ENCODE measurements around the gene LRCH1.
"Not testable (repeated sequence)": the region's sequence is repeated elsewhere in the genome, so short reads cannot be mapped to it uniquely, and the experiment has no call there.

Gene LRCH1, protein sequence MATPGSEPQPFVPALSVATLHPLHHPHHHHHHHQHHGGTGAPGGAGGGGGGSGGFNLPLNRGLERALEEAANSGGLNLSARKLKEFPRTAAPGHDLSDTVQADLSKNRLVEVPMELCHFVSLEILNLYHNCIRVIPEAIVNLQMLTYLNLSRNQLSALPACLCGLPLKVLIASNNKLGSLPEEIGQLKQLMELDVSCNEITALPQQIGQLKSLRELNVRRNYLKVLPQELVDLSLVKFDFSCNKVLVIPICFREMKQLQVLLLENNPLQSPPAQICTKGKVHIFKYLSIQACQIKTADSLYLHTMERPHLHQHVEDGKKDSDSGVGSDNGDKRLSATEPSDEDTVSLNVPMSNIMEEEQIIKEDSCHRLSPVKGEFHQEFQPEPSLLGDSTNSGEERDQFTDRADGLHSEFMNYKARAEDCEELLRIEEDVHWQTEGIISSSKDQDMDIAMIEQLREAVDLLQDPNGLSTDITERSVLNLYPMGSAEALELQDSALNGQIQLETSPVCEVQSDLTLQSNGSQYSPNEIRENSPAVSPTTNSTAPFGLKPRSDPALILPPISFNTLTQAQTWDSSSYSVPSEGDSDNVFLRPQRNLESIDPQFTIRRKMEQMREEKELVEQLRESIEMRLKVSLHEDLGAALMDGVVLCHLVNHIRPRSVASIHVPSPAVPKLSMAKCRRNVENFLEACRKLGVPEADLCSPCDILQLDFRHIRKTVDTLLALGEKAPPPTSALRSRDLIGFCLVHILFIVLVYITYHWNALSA

DNA sequence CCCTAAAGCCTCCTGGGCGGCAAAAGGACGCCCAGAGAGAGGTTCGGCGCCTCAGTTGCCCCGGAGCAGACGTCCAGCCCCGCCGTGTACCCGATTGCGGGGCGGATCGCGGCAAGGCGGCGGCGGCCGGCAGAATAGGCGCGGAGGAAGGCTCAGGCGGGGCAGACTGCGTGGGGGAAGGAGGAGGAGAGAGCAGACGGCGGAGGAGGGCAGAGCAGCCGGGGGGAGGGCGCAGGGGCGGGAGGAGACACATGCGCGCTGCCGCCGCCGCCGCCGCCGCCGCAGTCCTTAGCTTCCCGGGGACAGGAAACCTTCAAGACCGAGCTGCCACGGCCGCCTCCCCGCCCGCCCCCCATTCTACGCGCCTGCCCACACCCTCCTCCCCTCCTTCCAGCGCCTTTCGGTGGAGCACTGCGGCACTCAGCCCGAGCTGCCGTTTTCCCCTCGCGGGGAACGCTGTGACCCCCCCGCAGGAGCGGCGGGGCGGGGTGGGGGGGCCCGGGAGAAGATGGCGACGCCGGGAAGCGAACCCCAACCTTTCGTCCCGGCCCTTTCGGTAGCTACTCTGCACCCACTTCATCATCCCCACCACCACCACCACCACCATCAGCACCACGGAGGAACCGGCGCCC lies at the start of gene LRCH1:
Gene LRCH1, plus strand, starts transcription at position 282 of the 632 bp plus-strand sequence. Its CDS starts 227 bp downstream, at position 509.
- DNase-seq (ENCODE audit: low read depth) = peak; percentile 89
- peak within 1 kb of the TSS; percentile 87 for H3K4me3 ChIP-seq (ENCODE audit: low read depth, low read length)
- TF ChIP-seq, protein P1, sequence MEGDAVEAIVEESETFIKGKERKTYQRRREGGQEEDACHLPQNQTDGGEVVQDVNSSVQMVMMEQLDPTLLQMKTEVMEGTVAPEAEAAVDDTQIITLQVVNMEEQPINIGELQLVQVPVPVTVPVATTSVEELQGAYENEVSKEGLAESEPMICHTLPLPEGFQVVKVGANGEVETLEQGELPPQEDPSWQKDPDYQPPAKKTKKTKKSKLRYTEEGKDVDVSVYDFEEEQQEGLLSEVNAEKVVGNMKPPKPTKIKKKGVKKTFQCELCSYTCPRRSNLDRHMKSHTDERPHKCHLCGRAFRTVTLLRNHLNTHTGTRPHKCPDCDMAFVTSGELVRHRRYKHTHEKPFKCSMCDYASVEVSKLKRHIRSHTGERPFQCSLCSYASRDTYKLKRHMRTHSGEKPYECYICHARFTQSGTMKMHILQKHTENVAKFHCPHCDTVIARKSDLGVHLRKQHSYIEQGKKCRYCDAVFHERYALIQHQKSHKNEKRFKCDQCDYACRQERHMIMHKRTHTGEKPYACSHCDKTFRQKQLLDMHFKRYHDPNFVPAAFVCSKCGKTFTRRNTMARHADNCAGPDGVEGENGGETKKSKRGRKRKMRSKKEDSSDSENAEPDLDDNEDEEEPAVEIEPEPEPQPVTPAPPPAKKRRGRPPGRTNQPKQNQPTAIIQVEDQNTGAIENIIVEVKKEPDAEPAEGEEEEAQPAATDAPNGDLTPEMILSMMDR (conservative IDR thresholded peaks at IDR 0.05; ENCODE audit: low read depth, low read length) = no peak

DNA sequence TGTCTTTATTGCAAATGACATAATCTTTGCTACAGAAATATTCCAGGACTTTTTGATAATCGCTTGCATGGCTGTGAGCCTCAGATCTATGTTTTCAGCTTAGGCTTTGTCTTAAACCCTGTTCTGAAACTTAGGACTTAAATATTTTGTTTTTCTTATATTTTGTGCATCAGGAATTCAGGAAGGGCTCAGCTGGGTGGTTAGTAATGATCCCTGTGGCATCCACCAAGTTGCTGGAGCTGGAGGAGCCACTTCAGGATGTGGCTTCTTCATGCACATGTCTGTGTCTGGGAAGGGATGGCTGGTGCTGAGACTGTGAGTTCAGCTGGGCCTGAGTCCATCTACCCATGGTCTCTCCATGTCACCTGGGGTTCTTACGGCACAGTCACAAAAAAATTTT lies 48.9 kb upstream of the LRCH1 start:
- DNase-seq (ENCODE audit: low read depth) = no peak
- H3K4me3 ChIP-seq (ENCODE audit: low read depth, low read length) = no peak overlapping the region
- TF ChIP-seq, protein P1 (conservative IDR thresholded peaks at IDR 0.05; ENCODE audit: low read depth, low read length) = no peak

DNA sequence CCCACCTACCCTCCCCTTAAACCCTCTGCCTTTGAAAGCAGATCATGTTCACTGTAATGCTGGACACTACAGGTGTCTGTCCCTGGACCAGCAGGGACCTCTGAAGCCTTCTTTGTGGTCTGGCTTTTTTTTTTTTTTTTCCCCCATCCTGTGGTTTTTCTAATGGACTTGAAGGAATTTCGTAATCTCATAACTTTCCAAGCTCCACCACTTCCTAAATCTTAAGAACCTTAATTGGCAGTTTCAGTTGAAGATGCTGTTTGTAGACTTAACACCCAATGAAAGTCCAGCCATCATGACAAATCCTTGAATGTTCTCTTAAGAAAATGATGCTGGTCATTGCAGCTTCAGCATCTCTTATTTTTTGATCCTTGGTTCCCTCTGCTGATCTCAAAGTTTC lies 45.0 kb upstream of the LRCH1 start:
- no peak for DNase-seq (ENCODE audit: low read depth)
- TF ChIP-seq, protein P1 (conservative IDR thresholded peaks at IDR 0.05; ENCODE audit: low read depth, low read length) = no peak
- no peak overlapping the region for H3K4me3 ChIP-seq (ENCODE audit: low read depth, low read length)

DNA sequence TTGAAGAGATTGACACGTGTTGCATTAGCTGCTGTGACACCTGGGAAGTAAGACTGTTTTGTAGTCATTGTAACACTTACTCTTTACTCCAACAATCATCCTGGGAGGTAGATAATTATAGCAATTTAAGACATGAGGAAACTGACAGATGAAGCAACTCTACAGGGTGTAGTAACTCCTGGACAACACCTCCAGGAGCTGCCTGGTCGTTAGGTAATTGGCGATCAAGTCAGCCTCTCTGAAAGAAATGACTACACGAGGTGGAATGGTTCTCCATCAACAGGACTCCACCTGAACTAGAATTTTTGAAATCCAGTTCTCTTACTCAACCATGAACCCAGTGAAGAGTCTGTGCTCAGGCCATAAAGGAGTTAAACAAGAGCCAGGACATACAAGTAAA lies 43.0 kb upstream of the LRCH1 start:
- TF ChIP-seq, protein P1 (conservative IDR thresholded peaks at IDR 0.05; ENCODE audit: low read depth, low read length) = no peak
- H3K4me3 ChIP-seq (ENCODE audit: low read depth, low read length) = no peak overlapping the region
- no peak for DNase-seq (ENCODE audit: low read depth)

DNA sequence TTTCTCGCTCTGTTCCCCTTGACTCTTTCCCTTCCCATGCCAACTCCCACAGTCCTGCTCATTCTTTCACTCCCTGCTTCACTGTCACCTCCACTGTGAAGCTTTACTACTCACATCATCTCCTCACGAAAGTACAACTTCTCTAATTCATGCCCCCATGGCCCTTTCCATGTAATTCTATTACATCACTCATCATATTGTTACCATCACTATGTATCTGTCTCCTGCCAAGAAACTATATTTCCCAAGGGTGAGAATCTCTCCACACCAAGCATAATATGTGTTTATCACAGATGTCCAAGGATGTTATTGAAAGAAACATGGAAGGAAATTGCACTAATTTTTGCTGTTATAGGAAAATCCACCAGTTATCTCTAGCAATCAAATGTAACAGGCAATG lies 37.2 kb upstream of the LRCH1 start:
- DNase-seq (ENCODE audit: low read depth) = no peak
- TF ChIP-seq, protein P1 (conservative IDR thresholded peaks at IDR 0.05; ENCODE audit: low read depth, low read length) = no peak
- no peak overlapping the region for H3K4me3 ChIP-seq (ENCODE audit: low read depth, low read length)

DNA sequence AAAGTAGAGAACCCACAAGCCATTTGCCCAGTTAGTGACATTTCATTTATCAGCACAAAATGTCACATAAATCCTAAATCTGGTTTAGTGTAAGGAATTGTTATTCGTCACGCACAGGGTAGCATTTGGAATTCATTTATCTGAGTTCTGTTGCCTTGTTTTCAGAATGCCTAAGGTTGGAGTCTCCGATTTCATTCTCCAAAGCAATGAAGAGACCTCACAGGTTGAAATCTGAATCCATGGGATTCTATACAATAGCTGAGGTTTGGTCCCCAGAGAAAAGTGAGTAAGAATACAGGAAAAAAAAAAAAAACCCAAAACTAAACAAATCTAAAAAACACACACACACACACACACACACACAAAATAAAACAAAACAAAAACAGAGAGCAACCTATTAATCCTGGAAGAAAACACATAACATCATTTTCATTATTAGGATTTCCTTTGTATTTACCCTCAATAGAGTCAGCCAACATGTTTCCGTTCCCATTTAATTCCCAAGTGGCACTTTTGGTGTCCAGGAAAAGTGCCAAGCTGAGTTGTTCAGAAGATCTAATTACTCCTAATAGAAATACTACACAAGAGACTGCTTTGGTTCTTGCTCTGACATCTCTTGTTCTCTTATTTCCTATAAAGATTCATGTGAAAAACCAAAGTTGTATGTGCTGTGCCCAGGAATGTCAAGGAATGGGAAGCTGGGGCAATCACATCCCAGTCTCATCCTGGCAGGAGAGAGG lies 36.2 kb upstream of the LRCH1 start:
- no peak overlapping the region for H3K4me3 ChIP-seq (ENCODE audit: low read depth, low read length)
- DNase-seq (ENCODE audit: low read depth) = no peak
- TF ChIP-seq, protein P1 (conservative IDR thresholded peaks at IDR 0.05; ENCODE audit: low read depth, low read length) = no peak

DNA sequence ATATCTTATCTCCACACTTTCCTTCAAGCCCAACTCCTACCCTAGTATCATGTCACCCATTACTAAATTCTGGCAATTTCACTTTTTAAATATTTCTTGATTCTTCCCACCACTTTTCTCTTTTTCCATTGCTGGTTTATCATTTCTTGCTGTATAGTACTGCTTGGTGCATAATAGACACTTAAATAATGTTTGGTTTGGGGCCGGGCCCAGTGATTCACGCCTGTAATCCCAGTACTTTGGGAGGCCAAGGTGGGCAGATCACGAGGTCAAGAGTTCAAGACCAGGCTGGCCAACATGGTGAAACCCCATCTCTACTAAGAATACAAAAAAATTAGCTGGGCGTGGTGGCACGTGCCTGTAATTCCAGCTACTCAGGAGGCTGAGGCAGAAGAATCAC lies 35.2 kb upstream of the LRCH1 start:
- not testable (repeated sequence) for DNase-seq (ENCODE audit: low read depth); H3K4me3 ChIP-seq (ENCODE audit: low read depth, low read length)

Data from choroid plexus epithelial cell (primary cell).